Activated T-helper 17 cell treated with anti-CD3 and anti-CD28 coated beads, Interleukin-2, amount 50 U/mL, for 72 hours (primary cell): ENCODE data around the gene TRPC1. TPM values are rescaled to one million over a fixed set of nuclear protein-coding genes. Genes with fewer than 3 reads are reported as not detected.

Source experiments
- ATAC-seq: fragments of 150-1000 bp; cut with Tn5 transposase; replicated peaks from 2 replicates; pipeline ENCODE4 v1.10.0; 2021; ENCODE audit warnings: mild to moderate bottlenecking, moderate library complexity
- H3K27ac Mint-ChIP-seq: one replicate; pipeline ENCODE4 v1.8.0; 2022; ENCODE audit warnings: mixed read lengths
- H3K27me3 Mint-ChIP-seq: one replicate; pipeline ENCODE4 v1.8.0; 2022; ENCODE audit warnings: mixed read lengths
- H3K36me3 Mint-ChIP-seq: one replicate; pipeline ENCODE4 v1.8.0; 2022; ENCODE audit warnings: low read depth, mild to moderate bottlenecking, mixed read lengths
- H3K4me1 Mint-ChIP-seq: one replicate; pipeline ENCODE4 v1.8.0; 2022; ENCODE audit warnings: mixed read lengths
- H3K4me3 Mint-ChIP-seq: one replicate; pipeline ENCODE4 v1.8.0; 2022; ENCODE audit warnings: mild to moderate bottlenecking, mixed read lengths
- H3K9me3 Mint-ChIP-seq: one replicate; pipeline ENCODE4 v1.8.0; 2022; ENCODE audit warnings: mixed read lengths
- total RNA-seq, 2 donors: library from RNA; stranded (reverse); gene quantifications; one replicate each; pipeline ENCODE4 v1.2.3, GENCODE V29; 2022

TRPC1 gene
- total RNA-seq, 2 donors from 2014 or later, result 3.4 to 8.0 TPM

- H3K27ac Mint-ChIP-seq, result no peak overlapping the region
- no peak for ATAC-seq
- no peaks in the 10 kb centered on the region for H3K9me3 Mint-ChIP-seq
- no peaks in the 10 kb centered on the region for H3K36me3 Mint-ChIP-seq
- no peak overlapping the region for H3K4me3 Mint-ChIP-seq
- no peaks in the 10 kb centered on the region for H3K4me1 Mint-ChIP-seq
- H3K27me3 Mint-ChIP-seq, result no peaks in the 10 kb centered on the region
These were observed 62.2 kb downstream of the TRPC1 start for GRCh38 chr3:142785996-142786395.

DNA sequence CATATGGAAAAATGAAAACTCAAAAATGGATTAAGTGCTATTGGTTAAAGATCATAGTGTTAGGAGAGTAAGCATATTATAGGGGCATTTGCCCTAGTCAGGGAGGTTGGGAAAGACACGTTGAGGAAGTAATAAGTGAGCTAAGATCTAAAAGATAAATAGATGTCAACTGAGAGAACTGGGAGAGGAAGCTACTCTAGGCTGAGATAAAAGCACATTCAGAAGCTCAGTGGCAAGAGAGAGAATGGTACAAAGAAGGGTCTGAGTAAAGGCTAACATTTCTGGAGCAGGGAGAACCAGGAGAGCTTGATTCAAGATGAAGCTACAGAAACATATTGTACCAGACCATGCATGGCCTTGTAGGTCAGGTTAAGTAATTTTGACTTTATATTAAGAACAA is 63.9 kb downstream of the TRPC1 start:
- H3K4me3 Mint-ChIP-seq, result no peak overlapping the region
- H3K36me3 Mint-ChIP-seq, result no peaks in the 10 kb centered on the region
- H3K9me3 Mint-ChIP-seq, result no peaks in the 10 kb centered on the region
- H3K4me1 Mint-ChIP-seq, result no peaks in the 10 kb centered on the region
- no peak for ATAC-seq
- no peak overlapping the region for H3K27ac Mint-ChIP-seq
- no peaks in the 10 kb centered on the region for H3K27me3 Mint-ChIP-seq

- no peaks in the 10 kb centered on the region for H3K36me3 Mint-ChIP-seq
- ATAC-seq, result no peak
- H3K4me3 Mint-ChIP-seq, result no peak overlapping the region
- H3K27me3 Mint-ChIP-seq, result no peaks in the 10 kb centered on the region
- H3K27ac Mint-ChIP-seq, result no peak overlapping the region
- H3K4me1 Mint-ChIP-seq, result no peaks in the 10 kb centered on the region
- no peaks in the 10 kb centered on the region for H3K9me3 Mint-ChIP-seq
These were observed 70.7 kb downstream of the TRPC1 start for GRCh38 chr3:142794508-142794907.

DNA sequence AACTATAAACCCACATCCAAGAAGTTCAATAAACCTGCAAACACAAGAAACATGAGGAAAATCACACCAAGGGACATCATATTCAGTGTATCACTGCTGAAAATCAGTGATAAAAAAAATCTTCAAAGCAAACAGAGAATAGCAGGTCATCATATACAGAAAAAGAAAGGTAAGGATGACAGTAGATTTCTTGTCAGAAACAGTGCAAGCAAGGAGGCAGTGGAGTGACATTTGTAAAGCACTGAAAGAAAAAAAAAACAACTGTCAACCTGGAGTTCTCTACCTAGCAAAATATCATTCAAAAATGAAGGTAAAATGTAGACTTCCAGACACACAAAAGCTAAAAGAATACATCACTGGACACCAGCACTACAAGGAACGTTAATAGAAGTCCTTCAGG is 71.5 kb downstream of the TRPC1 start:
- H3K9me3 Mint-ChIP-seq, result no peaks in the 10 kb centered on the region
- H3K27me3 Mint-ChIP-seq, result no peaks in the 10 kb centered on the region
- H3K36me3 Mint-ChIP-seq, result no peaks in the 10 kb centered on the region
- no peak overlapping the region for H3K27ac Mint-ChIP-seq
- no peak overlapping the region for H3K4me3 Mint-ChIP-seq
- H3K4me1 Mint-ChIP-seq, result no peaks in the 10 kb centered on the region
- ATAC-seq, result no peak

- no peak for ATAC-seq
- Mint-ChIP-seq H3K9me3 (no peaks in the 10 kb centered on the region), H3K27me3 (no peaks in the 10 kb centered on the region), H3K36me3 (no peaks in the 10 kb centered on the region), H3K4me3 (no peak overlapping the region), H3K4me1 (no peaks in the 10 kb centered on the region), H3K27ac (no peak overlapping the region)
These were observed 73.0 kb downstream of the TRPC1 start for GRCh38 chr3:142796823-142797222.

GRCh38 chr3:142801746-142802145 is 77.9 kb downstream of the TRPC1 start:
- Mint-ChIP-seq H3K36me3 (no peaks in the 10 kb centered on the region), H3K9me3 (no peaks in the 10 kb centered on the region), H3K4me1 (no peaks in the 10 kb centered on the region), H3K27ac (no peak overlapping the region), H3K4me3 (no peak overlapping the region), H3K27me3 (no peaks in the 10 kb centered on the region)
- no peak for ATAC-seq

- H3K4me3 Mint-ChIP-seq, result no peak overlapping the region
- H3K27me3 Mint-ChIP-seq, result no peaks in the 10 kb centered on the region
- H3K36me3 Mint-ChIP-seq, result no peaks in the 10 kb centered on the region
- no peaks in the 10 kb centered on the region for H3K9me3 Mint-ChIP-seq
- peak; percentile 18 for ATAC-seq
- no peaks in the 10 kb centered on the region for H3K4me1 Mint-ChIP-seq
- H3K27ac Mint-ChIP-seq, result no peak overlapping the region
These were observed 79.1 kb downstream of the TRPC1 start for GRCh38 chr3:142802891-142803290.

- peak; percentile 66 for ATAC-seq
- no peaks in the 10 kb centered on the region for H3K4me1 Mint-ChIP-seq
- H3K36me3 Mint-ChIP-seq, result no peaks in the 10 kb centered on the region
- no peaks in the 10 kb centered on the region for H3K9me3 Mint-ChIP-seq
- no peak overlapping the region for H3K4me3 Mint-ChIP-seq
- no peaks in the 10 kb centered on the region for H3K27me3 Mint-ChIP-seq
- H3K27ac Mint-ChIP-seq, result no peak overlapping the region
These were observed 84.5 kb downstream of the TRPC1 start for GRCh38 chr3:142808103-142808917.

GRCh38 chr3:142809259-142809658 is 85.4 kb downstream of the TRPC1 start:
- Mint-ChIP-seq H3K9me3 (no peaks in the 10 kb centered on the region), H3K36me3 (no peaks in the 10 kb centered on the region), H3K27ac (no peak overlapping the region), H3K4me1 (no peaks in the 10 kb centered on the region), H3K27me3 (no peaks in the 10 kb centered on the region), H3K4me3 (no peak overlapping the region)
- no peak for ATAC-seq

DNA sequence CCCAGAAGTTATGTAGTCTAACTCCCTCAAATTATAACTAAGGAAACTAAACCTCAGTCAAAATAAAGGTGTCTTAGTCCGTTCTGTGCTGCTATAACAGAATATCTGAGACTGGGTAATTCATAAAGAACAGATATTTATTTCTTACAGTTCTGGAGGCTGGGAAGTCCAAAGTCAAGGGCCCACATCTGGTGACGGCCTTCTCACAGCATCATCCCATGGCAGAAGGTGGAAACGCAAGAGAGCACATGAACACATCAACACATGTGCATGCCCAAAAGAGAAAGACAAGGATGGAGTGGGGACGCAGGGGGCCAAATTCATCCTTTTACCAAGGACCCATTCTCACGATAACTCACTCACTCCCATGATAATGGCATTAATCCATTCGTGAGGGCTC is 92.0 kb downstream of the TRPC1 start:
- no peak for ATAC-seq
- H3K4me3 Mint-ChIP-seq, result no peak overlapping the region
- no peaks in the 10 kb centered on the region for H3K36me3 Mint-ChIP-seq
- H3K27me3 Mint-ChIP-seq, result peaks cover 13% of the 10 kb centered on the region
- H3K4me1 Mint-ChIP-seq, result no peaks in the 10 kb centered on the region
- no peaks in the 10 kb centered on the region for H3K9me3 Mint-ChIP-seq
- no peak overlapping the region for H3K27ac Mint-ChIP-seq

DNA sequence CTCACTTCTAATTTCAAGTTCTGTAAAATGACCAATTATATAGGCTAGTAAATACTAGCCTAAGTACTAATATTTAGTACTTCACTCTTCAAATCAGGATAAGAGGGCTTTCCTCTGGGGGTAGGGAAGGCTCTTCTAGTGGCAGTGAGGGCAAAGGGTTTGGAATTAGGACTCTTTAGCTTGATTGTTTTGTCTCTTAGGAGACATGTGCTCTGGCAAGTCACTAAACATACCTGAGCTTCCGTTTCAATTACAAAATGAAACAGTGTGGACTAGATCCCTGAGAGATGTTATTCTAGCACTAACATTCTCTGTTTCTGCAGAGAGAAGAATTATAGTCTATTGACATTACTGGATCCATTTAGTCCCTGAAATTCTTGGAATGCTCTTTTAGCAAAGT is 93.5 kb downstream of the TRPC1 start:
- no peak for ATAC-seq
- no peak overlapping the region for H3K4me3 Mint-ChIP-seq
- H3K36me3 Mint-ChIP-seq, result no peaks in the 10 kb centered on the region
- H3K27ac Mint-ChIP-seq, result no peak overlapping the region
- H3K4me1 Mint-ChIP-seq, result no peaks in the 10 kb centered on the region
- peaks cover 17% of the 10 kb centered on the region for H3K27me3 Mint-ChIP-seq
- H3K9me3 Mint-ChIP-seq, result no peaks in the 10 kb centered on the region

- no peaks in the 10 kb centered on the region for H3K9me3 Mint-ChIP-seq
- peaks cover 17% of the 10 kb centered on the region for H3K27me3 Mint-ChIP-seq
- no peak for ATAC-seq
- H3K4me3 Mint-ChIP-seq, result no peak overlapping the region
- H3K4me1 Mint-ChIP-seq, result no peaks in the 10 kb centered on the region
- no peaks in the 10 kb centered on the region for H3K36me3 Mint-ChIP-seq
- H3K27ac Mint-ChIP-seq, result no peak overlapping the region
These were observed 94.1 kb downstream of the TRPC1 start for GRCh38 chr3:142817897-142818296.

DNA sequence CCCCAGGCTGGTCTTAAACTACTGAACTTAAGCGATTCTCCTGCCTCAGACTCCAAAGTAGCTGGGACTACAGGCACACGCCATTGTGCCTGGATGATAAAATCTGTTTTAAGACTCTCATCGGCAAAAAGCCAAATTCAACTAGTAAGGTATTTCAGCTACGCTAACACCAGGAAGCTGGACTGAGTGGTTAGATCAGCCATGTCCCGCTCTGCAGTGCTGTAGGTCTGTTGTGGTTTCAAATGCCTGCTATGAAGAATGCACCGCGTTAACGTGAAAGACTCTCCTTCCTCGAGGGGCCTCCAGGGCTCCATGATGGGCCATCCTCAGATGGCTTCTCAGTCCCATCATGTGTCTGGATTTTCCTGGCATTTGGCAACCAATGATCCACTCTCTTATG is 94.8 kb downstream of the TRPC1 start:
- peaks cover 17% of the 10 kb centered on the region for H3K27me3 Mint-ChIP-seq
- no peaks in the 10 kb centered on the region for H3K4me1 Mint-ChIP-seq
- no peaks in the 10 kb centered on the region for H3K9me3 Mint-ChIP-seq
- no peaks in the 10 kb centered on the region for H3K36me3 Mint-ChIP-seq
- no peak overlapping the region for H3K27ac Mint-ChIP-seq
- ATAC-seq, result no peak
- H3K4me3 Mint-ChIP-seq, result no peak overlapping the region

DNA sequence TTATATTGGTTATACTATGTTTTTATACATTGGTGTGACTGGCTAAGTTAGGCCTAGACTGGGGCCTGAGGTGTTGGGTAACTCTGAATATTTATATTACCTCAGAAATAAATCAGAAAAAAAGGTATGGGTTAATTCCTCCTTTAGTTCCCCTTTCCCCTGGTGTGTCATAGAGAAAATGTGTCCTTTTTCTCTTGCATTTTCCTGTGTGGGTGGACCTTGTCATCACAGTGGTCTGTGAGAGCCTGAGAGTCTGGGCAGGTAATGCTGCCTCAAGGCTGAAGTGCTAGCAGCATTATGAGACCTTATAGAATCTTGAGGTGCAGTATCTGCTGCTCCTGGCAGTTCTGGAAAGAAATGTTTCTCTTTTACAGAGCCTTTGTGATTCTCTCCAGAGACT is 95.3 kb downstream of the TRPC1 start:
- Mint-ChIP-seq H3K4me1 (no peaks in the 10 kb centered on the region), H3K9me3 (no peaks in the 10 kb centered on the region), H3K4me3 (no peak overlapping the region), H3K27me3 (peaks cover 17% of the 10 kb centered on the region), H3K27ac (no peak overlapping the region), H3K36me3 (no peaks in the 10 kb centered on the region)
- ATAC-seq, result no peak

DNA sequence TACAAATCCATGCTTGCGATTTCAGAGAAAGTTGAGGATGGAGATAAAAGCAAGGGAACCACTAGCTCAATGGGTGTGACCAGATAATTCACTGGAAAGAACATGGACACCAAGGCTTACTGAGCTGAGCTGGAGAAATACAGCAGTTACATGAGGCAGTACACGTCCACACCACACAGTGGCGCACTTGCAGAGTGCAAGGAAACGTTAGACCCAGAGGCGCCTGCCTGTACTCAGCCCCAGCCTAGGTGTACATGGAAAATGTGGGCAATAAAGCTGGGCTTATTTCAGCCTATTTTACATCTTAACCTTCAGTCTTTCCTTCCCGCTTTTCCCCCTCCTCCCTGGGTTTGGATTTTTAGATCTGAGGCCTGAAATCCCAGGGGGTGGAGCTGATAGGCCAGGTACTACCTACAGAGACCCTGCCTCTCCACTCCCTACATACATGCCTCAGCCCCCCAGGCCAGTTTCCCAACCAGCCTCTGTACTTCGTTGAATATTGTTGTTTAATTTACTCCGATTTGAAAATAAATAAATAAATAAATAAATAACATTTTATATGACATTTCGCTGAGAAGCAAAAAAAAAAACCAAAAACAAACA is 105.0 kb downstream of the TRPC1 start:
- Mint-ChIP-seq H3K9me3 (no peaks in the 10 kb centered on the region), H3K27ac (no peak overlapping the region), H3K36me3 (no peaks in the 10 kb centered on the region), H3K4me3 (no peak overlapping the region), H3K4me1 (no peaks in the 10 kb centered on the region), H3K27me3 (peaks cover 21% of the 10 kb centered on the region)
- peak; percentile 95 for ATAC-seq
